ENCODE results near the gene PLD2.
A peak's percentile ranks its signal among the peaks of the same experiment; 100 is the strongest.
"Not testable (repeated sequence)": the region's sequence is repeated elsewhere in the genome, so short reads cannot be mapped to it uniquely, and the experiment has no call there.

The PLD2 gene

DNA sequence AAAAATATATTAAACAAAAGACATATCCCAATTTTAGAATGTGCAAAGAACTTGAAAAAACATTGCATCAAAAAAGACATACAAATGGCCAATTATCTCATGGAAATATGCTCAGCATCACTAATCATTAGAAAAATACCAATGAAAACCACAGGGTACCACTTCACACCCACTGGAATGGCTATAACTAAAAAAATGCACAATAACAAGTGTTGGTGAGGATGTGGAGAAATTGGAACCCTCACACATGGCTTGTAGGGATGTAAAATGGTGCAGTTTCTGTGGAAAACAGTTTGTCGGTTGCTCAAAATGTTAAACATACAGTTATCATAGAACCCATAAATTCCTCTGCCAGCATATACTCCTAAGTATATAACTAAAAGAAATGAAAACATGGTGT lies 11.8 kb upstream of the PLD2 start:
- DNase-seq, result no peak

GRCh38 chr17:4796552-4796920 lies 10.4 kb upstream of the PLD2 start:
- DNase-seq, result peak; percentile 76

DNA sequence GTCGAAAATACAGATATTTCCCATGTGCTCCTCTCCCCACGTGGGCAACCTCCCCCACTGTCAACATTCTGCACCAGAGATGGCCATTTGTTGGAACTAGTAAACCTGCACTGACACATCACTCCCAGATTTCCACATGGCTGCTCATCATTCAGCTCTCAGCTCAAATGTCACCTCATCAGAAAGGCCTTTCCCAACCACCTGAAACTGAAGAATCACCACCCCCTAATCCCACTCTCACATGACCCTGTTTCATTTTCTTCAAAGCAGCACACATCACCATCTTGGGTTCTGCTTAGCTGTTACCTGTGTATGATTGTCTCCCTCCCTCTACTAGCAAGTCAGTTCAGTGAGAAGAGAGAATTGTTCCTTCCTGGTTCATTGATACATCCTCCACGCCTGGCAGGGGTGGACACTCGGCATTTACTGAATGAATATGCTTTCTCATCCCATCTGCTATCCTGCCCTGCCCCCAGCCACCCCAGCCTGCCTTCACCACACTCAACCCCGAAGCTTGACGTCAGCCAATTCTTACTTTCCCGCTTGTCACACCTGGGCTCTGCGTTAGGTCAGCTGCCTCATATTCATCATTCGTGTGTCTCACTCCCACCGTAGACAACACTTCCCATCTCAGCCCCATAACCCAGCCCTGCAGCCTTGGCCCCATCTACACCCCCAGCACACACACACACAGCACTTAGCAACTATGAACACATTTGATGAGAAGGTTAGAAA lies 6.3 kb upstream of the PLD2 start:
- no peak for DNase-seq

- DNase-seq, result no peak
Observed at GRCh38 chr17:4802228-4802627, 4.7 kb upstream of the PLD2 start, which contains the start of gene C17orf114. Gene C17orf114 (minus strand): TSS chr17:4802328.

GRCh38 chr17:4806456-4806776 lies 536 bp upstream of the PLD2 start:
- DNase-seq, result no peak

DNA sequence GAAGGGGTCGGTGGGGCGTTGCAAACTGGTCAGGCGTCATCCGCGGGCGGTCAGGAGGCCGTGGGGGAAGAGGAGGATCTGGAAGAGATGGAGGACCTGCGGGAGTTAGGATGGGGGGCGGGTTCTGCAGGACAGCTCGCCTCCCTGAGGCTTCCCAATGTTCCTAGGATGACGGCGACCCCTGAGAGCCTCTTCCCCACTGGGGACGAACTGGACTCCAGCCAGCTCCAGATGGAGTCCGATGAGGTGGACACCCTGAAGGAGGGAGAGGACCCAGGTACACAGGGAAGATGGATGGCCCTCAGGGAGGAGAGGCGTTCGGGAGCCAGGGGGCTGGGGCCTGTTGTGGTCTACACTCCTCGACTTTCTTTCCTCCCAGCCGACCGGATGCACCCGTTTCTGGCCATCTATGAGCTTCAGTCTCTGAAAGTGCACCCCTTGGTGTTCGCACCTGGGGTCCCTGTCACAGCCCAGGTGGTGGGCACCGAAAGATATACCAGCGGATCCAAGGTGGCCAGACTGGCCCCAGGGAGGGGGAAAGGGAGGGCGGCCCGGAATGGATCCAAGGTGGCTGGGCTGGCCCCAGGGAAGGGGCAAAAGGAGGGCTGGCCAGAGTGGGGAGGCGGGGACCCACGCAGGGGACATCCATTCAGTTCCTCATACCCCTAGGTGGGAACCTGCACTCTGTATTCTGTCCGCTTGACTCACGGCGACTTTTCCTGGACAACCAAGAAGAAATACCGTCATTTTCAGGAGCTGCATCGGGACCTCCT lies 839 bp downstream of the PLD2 start:
- DNase-seq, result no peak

DNA sequence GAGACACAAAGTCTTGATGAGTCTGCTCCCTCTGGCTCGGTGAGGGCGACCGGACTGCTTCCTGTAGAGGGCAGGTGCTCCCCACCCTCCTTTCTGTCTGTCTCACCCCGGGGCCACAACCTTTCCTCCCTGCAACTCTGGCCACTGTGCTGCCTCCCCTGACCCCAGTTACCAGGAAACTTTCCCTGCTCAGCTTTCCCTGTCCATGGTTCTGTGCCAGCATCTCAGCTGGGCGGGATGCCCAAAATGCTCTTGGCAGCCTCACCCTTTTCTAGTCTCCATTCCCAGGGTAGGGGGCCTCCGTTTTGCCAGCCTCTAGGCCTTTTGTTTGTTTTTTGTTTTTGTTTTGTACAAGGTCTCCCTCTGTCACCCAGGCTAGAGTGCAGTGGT lies 1.4 kb downstream of the PLD2 start:
- DNase-seq, result no peak

DNA sequence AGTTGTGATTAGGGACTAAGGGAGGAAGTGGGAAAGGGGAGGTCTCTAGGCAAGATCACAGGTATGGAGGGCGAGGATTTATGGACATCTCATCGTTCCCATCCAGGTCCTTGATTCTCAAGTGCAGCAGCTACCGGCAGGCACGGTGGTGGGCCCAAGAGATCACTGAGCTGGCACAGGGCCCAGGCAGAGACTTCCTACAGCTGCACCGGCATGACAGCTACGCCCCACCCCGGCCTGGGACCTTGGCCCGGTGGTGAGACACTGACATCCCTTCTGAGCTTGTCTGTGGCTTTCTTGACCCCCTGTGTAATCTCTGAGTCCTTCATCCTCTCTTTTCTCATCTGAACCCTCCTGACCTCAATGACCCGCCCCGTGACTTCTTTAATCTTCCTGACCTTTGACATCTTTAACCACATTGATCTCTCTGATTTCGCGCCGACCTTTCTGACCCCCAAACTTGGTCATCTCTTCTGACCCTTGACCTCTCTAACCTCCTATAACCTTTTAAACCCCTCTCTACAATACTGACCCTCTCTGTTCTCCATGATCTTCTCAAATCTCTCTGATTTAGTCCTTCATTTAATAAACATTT lies 3.8 kb downstream of the PLD2 start:
- DNase-seq, result no peak

GRCh38 chr17:4811471-4811870 lies 4.5 kb downstream of the PLD2 start:
- no peak for DNase-seq

DNA sequence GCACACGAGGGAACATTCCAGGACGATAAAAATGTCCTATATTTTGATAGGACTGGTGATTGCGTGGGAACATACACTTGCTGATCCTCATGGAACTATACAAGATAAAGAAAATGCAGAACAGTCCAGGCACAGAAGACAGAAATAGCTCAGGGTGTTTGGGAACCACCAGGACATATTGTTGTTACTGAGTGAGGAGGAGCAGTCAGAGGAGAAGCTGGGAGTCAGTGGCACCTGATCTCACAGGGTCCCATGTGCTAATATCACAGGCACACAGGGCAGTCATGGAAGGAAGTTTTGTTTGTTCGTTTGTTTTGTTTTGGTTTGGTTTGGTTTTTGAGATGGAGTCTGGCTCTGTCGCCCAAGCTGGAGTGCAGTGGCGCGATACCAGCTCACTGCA lies 5.7 kb downstream of the PLD2 start:
- DNase-seq, result no peak

DNA sequence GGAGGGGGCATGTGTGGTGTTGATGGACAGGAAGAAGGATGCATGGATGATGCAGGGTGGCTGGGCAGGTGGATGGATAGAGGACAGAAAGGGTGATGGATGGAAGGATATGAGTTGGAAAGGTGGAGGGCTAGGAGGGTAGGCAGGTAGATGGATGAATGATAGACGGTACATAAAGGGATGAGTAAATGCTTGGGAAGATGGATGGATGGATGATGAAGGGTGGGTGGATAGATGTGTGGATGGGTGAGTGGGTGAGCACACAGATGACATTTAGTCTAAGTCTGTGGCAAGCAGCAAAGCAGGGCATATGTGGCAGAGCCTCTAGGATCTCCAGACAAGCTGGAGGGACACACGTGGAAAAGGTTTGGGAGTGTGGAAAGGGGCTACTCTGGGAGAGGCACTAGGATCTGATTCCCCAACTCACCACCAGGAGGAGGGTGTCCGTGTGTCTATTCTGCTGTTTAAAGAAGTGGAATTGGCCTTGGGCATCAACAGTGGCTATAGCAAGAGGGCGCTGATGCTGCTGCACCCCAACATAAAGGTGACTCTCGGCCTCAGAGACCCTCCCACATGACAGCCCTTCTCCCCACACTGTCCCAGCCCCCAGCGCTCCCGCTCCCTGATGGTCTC lies 8.2 kb downstream of the PLD2 start:
- DNase-seq, result no peak

DNA sequence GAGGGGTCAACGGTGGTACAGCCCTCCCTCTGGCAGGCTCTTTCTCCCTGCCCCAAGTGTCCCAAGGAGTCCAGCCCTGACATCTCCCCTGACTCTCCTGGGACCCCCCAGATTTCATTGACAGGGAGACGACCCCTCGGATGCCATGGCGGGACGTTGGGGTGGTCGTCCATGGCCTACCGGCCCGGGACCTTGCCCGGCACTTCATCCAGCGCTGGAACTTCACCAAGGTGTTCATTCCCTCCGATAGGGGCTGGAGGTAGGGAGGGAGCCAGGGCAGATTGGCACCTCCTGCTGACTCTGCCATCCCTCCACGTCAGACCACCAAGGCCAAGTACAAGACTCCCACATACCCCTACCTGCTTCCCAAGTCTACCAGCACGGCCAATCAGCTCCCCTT lies 9.9 kb downstream of the PLD2 start:
- no peak for DNase-seq

DNA sequence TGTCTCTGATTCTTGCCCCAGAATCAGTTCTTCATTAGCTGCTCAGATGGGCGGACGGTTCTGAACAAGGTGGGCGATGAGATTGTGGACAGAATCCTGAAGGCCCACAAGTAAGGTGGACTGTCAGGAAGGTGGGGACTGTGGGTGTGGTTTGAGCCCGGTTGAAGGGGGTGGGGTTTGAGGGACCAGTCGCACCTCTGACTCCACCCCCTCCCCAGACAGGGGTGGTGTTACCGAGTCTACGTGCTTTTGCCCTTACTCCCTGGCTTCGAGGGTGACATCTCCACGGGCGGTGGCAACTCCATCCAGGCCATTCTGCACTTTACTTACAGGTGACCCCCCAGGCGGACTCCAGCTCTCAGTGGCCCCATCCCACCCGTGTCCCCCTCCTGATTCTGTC lies 11.3 kb downstream of the PLD2 start:
- DNase-seq, result no peak

DNA sequence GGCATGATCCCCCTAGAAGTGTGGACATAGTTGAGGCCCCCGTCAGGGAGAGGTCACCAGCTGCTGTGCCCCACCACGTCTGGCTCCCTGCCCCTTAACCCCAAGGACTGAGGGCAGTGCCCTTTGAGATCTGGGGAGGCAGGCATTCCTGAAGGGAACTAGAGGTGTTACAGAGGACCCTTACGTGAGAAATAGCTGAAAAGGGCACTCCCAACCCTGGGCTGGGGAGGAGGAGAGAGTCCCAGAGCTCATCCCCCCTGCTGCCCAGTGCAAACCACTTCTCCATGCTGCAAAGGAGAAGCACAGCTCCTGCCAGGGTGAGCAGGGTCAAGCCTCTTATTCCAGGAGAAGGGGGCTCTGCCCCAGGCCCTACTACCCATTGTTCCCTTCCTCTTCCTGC lies 15.9 kb downstream of the PLD2 start:
- no peak for DNase-seq

DNA sequence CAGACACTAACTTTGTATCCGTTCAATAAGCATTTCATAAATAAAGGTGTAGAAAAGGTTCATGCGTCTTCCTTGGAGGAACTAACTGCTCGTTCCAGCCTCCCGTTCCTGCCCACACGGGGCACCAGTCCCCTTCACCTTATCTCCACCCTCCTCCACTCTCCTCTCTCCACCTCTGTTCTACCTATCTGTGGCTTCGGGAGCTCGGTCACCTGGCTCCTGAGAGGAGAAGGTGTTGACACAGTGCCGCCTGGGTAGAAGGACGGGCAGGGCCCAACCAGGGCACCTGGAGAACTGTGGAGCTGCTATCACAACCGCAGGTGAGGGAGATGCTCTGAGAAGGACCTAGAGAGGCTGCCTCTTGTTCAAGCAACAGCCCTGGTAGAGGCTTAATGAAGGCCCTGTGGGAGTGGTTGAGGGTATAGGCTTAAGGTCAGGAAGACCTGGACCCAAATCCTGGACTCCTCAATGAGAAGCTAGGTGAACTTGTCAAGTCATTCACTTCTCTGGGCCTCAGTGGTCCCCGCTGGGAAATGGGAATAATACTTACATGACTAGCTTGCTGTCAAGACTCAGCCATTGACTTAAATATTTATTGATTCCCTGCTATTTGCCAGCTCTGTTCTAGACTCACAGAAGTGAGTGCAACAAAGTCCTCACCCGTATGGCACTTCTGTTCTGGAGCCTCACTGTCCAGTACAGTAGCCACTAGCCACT lies 16.6 kb downstream of the PLD2 start:
- DNase-seq, result no peak

GRCh38 chr17:4827399-4827798 lies 20.4 kb downstream of the PLD2 start:
- DNase-seq, result no peak

- DNase-seq, result not testable (repeated sequence)
Observed at GRCh38 chr17:4832829-4833177, 25.9 kb downstream of the PLD2 start.

GRCh38 chr17:4833178-4833940 lies 26.4 kb downstream of the PLD2 start, which contains the start of gene MINK1:
Gene MINK1 (plus strand): TSS chr17:4833340. CDS start chr17:4833584, 244 bp downstream.
- DNase-seq, result peak; percentile 96

DNA sequence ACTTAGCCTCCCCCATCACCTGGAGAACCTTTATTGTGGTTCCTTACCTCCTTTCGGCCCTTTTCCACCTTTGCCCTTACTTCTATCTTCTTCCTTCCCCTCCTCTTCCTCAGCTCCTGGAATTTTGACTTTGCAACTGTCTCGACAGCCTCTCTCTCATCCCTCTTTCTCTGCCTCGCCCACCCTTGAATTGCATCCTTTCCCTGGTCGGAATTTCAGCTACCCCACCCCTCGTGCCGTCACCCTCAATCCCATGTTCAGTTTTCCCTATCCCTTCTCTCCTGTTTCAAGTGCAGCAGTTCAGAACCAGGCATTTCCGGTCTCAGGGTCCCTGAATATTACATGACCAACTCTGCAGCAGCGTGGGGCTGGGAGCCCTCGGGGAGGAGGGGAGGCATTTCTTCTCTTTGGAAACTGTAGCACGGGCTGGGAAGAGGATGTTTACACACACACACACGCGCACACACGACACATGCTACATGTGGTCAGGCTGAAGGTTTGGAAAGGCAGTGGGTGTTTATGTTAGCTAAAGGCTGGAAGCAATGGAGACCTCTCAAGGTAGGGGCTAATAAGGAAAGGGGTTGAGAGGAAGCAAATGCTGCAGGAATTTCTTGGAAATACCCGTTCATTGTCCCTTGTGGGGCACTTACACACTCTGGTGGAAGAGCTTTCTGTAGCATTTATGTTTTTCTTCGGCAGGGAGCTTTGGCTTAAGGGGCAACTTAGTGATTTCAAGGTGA lies 27.2 kb downstream of the PLD2 start:
- DNase-seq, result no peak

GRCh38 chr17:4834681-4835020 lies 27.7 kb downstream of the PLD2 start:
- DNase-seq, result no peak

DNA sequence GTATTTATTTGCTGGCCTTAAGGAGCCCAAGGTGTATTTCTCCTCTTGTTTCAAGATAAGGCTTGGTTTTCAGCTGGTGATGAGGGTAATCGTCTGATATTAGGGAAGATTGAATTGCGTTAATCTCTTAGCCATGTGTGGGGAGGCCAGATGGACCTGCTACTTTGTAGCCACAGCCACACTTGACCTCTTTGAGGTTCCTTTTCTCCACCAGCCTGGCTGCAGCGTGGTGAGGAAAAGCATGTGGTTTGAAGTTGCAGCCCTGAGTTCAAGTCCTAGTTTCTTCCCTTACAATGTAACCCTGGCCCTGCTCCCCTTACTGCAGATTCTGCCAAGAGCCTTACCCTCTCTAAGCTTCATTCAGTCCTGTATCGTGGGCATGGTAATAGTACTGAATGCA lies 29.3 kb downstream of the PLD2 start:
- no peak for DNase-seq

Data from activated effector memory CD4-positive, alpha-beta T cell treated with anti-CD3 and anti-CD28 coated beads, Interleukin-2, amount 50 U/mL, for 16 hours (primary cell).